Measurements from ENCODE around the gene CD300H. TPM values are rescaled to one million over a fixed set of nuclear protein-coding genes. Genes with fewer than 3 reads are reported as not detected.

The CD300H gene
- total RNA-seq, 1 experiment from 2014 or later: not detected

- H3K27ac Mint-ChIP-seq (ENCODE audit: unreplicated experiment): no peak overlapping the region
- no peak for TF ChIP-seq CTCF (IDR thresholded peaks at IDR 0.05; ENCODE audit: unreplicated experiment)
- intact Hi-C loops (cut with micrococcal nuclease; ENCODE audit: unreplicated experiment): no loop called here
- CTCF ChIA-PET: no interaction called here
- no peaks in the 10 kb centered on the region for H3K36me3 Mint-ChIP-seq (ENCODE audit: insufficient read depth, unreplicated experiment)
- H3K4me1 Mint-ChIP-seq (ENCODE audit: low read depth, unreplicated experiment): no peaks in the 10 kb centered on the region
- DNase-seq: no peak
- BruUV-seq (replicated peaks): no TSS peak
- peaks cover 100% of the 10 kb centered on the region for H3K27me3 Mint-ChIP-seq (ENCODE audit: unreplicated experiment)
- no peaks in the 10 kb centered on the region for H3K9me3 Mint-ChIP-seq (ENCODE audit: low read depth, unreplicated experiment)
- no peak overlapping the region for H3K4me3 Mint-ChIP-seq (ENCODE audit: low read depth, unreplicated experiment)
These were observed 40.6 kb downstream of the CD300H start for GRCh38 chr17:74526681-74527080.

- Mint-ChIP-seq H3K36me3 (ENCODE audit: insufficient read depth, unreplicated experiment) (no peaks in the 10 kb centered on the region), H3K27me3 (ENCODE audit: unreplicated experiment) (peaks cover 100% of the 10 kb centered on the region), H3K4me3 (ENCODE audit: low read depth, unreplicated experiment) (no peak overlapping the region), H3K4me1 (ENCODE audit: low read depth, unreplicated experiment) (no peaks in the 10 kb centered on the region), H3K27ac (ENCODE audit: unreplicated experiment) (no peak overlapping the region), H3K9me3 (ENCODE audit: low read depth, unreplicated experiment) (no peaks in the 10 kb centered on the region)
- CTCF ChIA-PET: no interaction called here
- no TSS peak for BruUV-seq (replicated peaks)
- no peak for DNase-seq
- no peak for TF ChIP-seq CTCF (IDR thresholded peaks at IDR 0.05; ENCODE audit: unreplicated experiment)
- intact Hi-C loops (cut with micrococcal nuclease; ENCODE audit: unreplicated experiment): no loop called here
These were observed 41.5 kb downstream of the CD300H start for GRCh38 chr17:74525781-74526288.

- H3K9me3 Mint-ChIP-seq (ENCODE audit: low read depth, unreplicated experiment): no peaks in the 10 kb centered on the region
- no peaks in the 10 kb centered on the region for H3K4me1 Mint-ChIP-seq (ENCODE audit: low read depth, unreplicated experiment)
- DNase-seq: no peak
- CTCF ChIA-PET: interaction anchor here (0.6 kb wide), 1 partner anchor 235 kb away, joined by 3 read pairs; no protein-coding TSS in a partner anchor
- TF ChIP-seq CTCF (IDR thresholded peaks at IDR 0.05; ENCODE audit: unreplicated experiment): no peak
- BruUV-seq (replicated peaks): no TSS peak
- peaks cover 100% of the 10 kb centered on the region for H3K27me3 Mint-ChIP-seq (ENCODE audit: unreplicated experiment)
- intact Hi-C loops (cut with micrococcal nuclease; ENCODE audit: unreplicated experiment): no loop called here
- H3K27ac Mint-ChIP-seq (ENCODE audit: unreplicated experiment): no peak overlapping the region
- no peaks in the 10 kb centered on the region for H3K36me3 Mint-ChIP-seq (ENCODE audit: insufficient read depth, unreplicated experiment)
- H3K4me3 Mint-ChIP-seq (ENCODE audit: low read depth, unreplicated experiment): no peak overlapping the region
These were observed 41.9 kb downstream of the CD300H start for GRCh38 chr17:74525465-74525725.

GRCh38 chr17:74524653-74525464, 42.5 kb downstream of the CD300H start:
- no peaks in the 10 kb centered on the region for H3K36me3 Mint-ChIP-seq (ENCODE audit: insufficient read depth, unreplicated experiment)
- intact Hi-C loops (cut with micrococcal nuclease; ENCODE audit: unreplicated experiment): no loop called here
- H3K4me3 Mint-ChIP-seq (ENCODE audit: low read depth, unreplicated experiment): no peak overlapping the region
- DNase-seq: no peak
- no peaks in the 10 kb centered on the region for H3K4me1 Mint-ChIP-seq (ENCODE audit: low read depth, unreplicated experiment)
- H3K27me3 Mint-ChIP-seq (ENCODE audit: unreplicated experiment): peaks cover 97% of the 10 kb centered on the region
- no peak for TF ChIP-seq CTCF (IDR thresholded peaks at IDR 0.05; ENCODE audit: unreplicated experiment)
- BruUV-seq (replicated peaks): no TSS peak
- CTCF ChIA-PET: interaction anchor here (0.6 kb wide), 1 partner anchor 234 kb away, joined by 3 read pairs; no protein-coding TSS in a partner anchor
- H3K9me3 Mint-ChIP-seq (ENCODE audit: low read depth, unreplicated experiment): no peaks in the 10 kb centered on the region
- H3K27ac Mint-ChIP-seq (ENCODE audit: unreplicated experiment): no peak overlapping the region
